ENCODE data around the gene CASP14. TPM values are rescaled to one million over a fixed set of nuclear protein-coding genes. Genes with fewer than 3 reads are reported as not detected.

The CASP14 gene
- total and polyA plus RNA-seq, 2 of the 8 experiments (the other 6 are each of a cell fraction or from before 2014, with no cell fraction given) = not detected

GRCh38 chr19:15014579-15014978 is 34.7 kb upstream of the CASP14 start (continued):
- no peak for TF ChIP-seq TEAD4 (IDR thresholded peaks at IDR 0.05; ENCODE audit: low read depth, low read length)
- TF ChIP-seq JUN (IDR thresholded peaks at IDR 0.05; ENCODE audit: low read depth, low read length) = no peak
- no peak for TF ChIP-seq YY1 (IDR thresholded peaks at IDR 0.05; ENCODE audit: low read depth, low read length)
- TF ChIP-seq POLR2AphosphoS5 (IDR thresholded peaks at IDR 0.05; ENCODE audit: low read depth, low read length) = no peak
- TF ChIP-seq, protein P1, sequence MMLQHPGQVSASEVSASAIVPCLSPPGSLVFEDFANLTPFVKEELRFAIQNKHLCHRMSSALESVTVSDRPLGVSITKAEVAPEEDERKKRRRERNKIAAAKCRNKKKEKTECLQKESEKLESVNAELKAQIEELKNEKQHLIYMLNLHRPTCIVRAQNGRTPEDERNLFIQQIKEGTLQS (IDR thresholded peaks at IDR 0.05; ENCODE audit: insufficient read depth, low read depth, low read length) = no peak
- TF ChIP-seq NANOG (IDR thresholded peaks at IDR 0.05; ENCODE audit: insufficient read depth, low read depth, low read length, poor library complexity, severe bottlenecking) = no peak
- no peak for TF ChIP-seq HDAC6 (IDR thresholded peaks at IDR 0.05; ENCODE audit: low read depth, low read length)
- TF ChIP-seq PHF8 (conservative IDR thresholded peaks at IDR 0.05; ENCODE audit: low read depth, low read length) = no peak
